Measurements from ENCODE around the gene MT1M.
"Not testable (repeated sequence)": the region's sequence is repeated elsewhere in the genome, so short reads cannot be mapped to it uniquely, and the experiment has no call there.

MT1M gene

GRCh38 chr16:56658327-56658875, 25.9 kb downstream of the MT1M start:
- TF ChIP-seq CTCF (IDR thresholded peaks at IDR 0.05; ENCODE audit: low read depth, low read length, missing control alignments), result no peak
- H3K4me3 ChIP-seq (ENCODE audit: low read depth, low read length), result no peak overlapping the region
- no peak for DNase-seq (ENCODE audit: low read depth)

DNA sequence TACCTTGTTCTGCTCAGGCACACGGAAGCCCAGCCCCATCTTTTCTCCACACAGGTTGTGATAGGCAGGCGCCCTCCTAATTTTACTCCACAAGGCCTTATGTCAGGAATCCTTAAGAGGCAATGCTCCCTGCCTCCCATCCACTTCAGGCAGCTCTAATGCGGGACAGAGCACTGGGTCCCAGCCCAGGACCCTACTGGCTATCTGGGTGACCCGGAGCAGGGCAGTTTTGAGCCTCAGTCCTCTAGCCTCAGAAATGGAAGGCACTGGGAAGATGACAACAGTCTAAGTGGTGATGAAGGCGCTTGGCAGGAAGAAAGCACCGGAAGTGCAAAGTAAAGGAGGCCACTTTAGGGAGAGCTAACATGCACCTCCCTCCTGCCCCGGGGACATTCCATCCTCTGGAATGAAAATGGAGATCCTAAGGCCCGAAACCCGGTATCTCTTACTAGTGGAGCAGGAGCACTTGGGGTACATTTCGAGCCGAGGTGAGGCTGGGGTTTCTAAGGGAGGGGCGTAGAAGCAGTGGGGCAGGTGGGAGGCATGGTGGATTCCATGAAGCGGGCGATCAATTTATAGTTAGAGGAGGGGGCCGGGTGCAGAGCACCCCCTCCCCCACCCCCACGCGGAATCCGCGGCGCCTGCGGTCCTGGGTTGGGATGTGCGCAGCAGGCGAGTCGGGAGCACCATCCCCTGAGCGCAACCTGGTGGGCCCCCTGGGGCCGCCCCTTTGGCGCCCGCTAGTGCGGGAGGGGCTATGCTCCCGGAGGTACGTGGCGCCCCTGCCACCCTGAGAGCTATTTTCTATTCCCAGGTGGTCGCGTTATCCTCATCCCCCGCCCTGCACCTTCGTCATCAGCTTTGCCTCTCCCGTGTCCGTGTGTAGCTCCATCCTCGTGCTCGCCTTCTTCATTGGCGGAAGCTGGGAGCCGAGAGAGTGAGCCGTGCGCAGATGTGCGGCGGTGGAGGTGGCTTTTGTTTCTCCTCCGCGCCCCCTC, 30.2 kb downstream of the MT1M start:
- no peak for TF ChIP-seq CTCF (IDR thresholded peaks at IDR 0.05; ENCODE audit: low read depth, low read length, missing control alignments)
- no peak overlapping the region for H3K4me3 ChIP-seq (ENCODE audit: low read depth, low read length)
- DNase-seq (ENCODE audit: low read depth), result no peak

DNA sequence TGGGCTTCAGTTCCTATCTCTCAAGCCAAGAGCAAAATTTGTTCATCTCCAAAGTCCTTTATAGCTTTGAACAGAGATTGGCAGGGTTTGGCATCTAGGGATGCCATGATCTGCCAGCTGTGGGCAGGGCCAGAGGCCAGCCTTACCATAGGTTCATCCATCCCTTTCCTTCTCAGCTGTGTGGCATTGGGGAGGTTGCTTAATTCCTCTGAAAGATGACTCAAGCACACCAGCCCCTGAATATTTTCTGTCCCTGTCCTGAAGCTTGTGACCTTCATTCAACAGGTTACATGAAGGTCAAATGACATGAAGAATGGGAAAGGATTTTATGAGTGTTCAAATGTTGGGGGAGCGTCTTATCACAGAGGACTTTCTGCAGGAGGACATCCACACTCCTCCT, 32.0 kb downstream of the MT1M start:
- no peak for DNase-seq (ENCODE audit: low read depth)
- no peak overlapping the region for H3K4me3 ChIP-seq (ENCODE audit: low read depth, low read length)
- no peak for TF ChIP-seq CTCF (IDR thresholded peaks at IDR 0.05; ENCODE audit: low read depth, low read length, missing control alignments)

DNA sequence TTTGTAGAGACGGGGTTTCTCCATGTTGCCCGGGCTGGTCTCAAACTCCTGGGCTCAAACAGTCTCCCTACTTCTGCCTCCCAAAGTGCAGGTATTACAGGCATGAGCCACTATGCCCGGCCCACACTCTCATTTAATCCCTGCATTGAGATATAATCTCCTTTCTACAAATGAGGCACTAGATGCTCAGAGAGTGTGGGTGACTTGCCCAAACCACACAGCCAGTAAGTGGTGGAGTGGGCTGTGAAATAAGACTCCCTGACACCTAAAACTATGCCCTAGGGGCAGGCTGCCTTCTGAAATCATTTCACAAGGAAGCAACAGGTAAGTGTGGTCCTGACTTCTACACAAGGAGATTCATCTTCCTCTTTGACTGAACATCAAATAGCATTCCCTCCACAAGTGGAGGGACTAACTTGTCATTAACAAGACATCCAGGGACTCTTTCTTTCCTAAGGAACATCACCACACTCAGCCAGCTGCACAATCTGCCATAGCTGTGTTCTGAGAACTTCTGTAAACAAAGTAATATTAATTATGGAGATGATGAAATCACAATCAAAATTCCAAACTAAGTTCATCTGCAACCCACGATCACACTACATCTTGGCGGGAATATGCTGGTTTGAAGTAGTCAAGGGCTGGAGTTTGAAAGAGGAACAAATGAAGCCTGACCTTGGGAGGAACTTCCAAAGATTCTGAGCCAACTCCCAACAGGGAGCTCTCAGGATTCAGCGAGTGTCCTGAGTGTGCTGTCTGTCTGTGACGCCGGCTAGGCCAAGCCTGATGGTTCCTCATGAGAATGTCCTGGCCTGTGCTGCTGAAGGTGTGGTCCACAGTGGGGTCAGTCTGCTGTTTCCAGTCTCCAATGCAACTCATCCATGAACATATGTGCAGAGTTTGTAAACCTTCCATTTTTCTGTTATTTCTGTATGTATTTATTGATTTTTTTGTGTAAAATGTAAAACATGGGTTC, 33.1 kb downstream of the MT1M start:
- H3K4me3 ChIP-seq (ENCODE audit: low read depth, low read length); DNase-seq (ENCODE audit: low read depth): not testable (repeated sequence)

DNA sequence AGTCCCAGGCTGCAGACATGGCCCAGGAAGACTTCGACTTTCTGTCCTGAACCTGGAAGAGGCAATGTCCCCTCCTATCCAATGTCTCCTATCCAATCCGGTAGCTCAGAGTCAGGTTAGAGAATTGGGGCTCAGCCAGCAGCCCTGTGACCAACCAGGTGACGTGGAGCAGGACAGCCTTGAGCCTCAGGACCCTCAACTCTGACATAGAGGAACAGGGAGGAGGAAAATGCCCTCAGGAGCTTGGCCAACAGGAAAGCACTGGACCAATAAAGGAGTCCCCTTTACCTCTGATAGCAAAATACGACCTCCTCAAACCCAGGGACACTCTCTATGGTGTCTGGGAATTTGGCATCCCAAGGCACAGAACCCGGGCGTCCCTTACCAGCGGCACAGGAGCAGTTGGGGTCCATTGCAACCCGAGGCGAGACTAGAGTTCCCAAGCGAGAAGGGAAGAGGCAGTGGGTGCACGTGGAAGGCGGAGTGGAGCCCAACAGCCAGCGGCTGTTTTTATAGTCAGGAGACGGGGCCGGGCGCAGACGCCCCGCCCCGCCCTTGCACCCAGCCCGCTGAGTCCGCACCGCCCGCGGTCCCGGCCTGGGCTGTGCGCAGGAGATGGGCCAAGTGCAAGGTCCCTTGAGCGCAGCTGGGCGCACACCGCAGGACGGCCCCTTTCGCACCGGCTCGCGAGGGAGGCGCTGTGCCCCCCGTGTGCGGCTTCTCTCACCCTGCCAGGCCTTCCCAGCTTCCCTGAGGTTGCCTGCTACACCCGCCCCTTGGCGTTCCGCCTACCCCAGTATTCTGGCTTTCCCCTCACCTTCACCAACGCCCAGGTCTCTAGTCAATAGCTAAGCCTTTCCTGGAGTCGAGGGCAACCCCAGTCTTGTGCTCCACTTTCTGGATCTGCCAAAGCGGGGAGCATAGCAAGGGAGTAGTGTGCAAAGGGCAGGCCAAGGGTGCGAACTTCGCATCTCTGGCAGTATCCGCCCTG, 35.4 kb downstream of the MT1M start, which contains the start of gene MT1G:
TSS of gene MT1G (minus strand) at position 485 of the 991 bp plus-strand sequence. CDS start at position 413, 72 bp downstream.
- no peak for TF ChIP-seq CTCF (IDR thresholded peaks at IDR 0.05; ENCODE audit: low read depth, low read length, missing control alignments)
- no peak within 1 kb of the TSS for H3K4me3 ChIP-seq (ENCODE audit: low read depth, low read length)
- DNase-seq (ENCODE audit: low read depth), result no peak

- no peak for TF ChIP-seq CTCF (IDR thresholded peaks at IDR 0.05; ENCODE audit: low read depth, low read length, missing control alignments)
- no peak for DNase-seq (ENCODE audit: low read depth)
- no peak within 1 kb of the TSS for H3K4me3 ChIP-seq (ENCODE audit: low read depth, low read length)
Observed at GRCh38 chr16:56669005-56669839, 36.8 kb downstream of the MT1M start, which contains the start of gene MT1H. Gene MT1H, plus strand, starts transcription at chr16:56669814. Its CDS starts 71 bp downstream, at chr16:56669885.
